ENCODE measurements around the gene MAN1A1. TPM values are rescaled to one million over a fixed set of nuclear protein-coding genes. Genes with fewer than 3 reads are reported as not detected.

The MAN1A1 gene
- total and polyA plus RNA-seq, 7 donors: 10.2 to 143 (median 81.9) TPM

- Histone ChIP-seq H3K27ac (no peak overlapping the region), H3K9me3 (no peaks in the 10 kb centered on the region), H3K4me3 (no peak overlapping the region), H3K27me3 (no peaks in the 10 kb centered on the region), H3K36me3 (peaks cover 0 to 15% (median 9%) of the 10 kb centered on the region in 4 donors), H3K4me1 (peaks cover 0 to 29% (median 5%) of the 10 kb centered on the region in 4 donors)
- no peak for DNase-seq
- intact Hi-C loops (cut with DNase I): no loop called here
- 83 to 87% methylated on average over 1 of the region's 1 CpG for WGBS, 2 donors
- TF ChIP-seq POLR2A (IDR thresholded peaks at IDR 0.05) (no peak), EP300 (IDR thresholded peaks at IDR 0.05) (no peak), POLR2AphosphoS5 (IDR thresholded peaks at IDR 0.05) (no peak), CTCF (IDR thresholded peaks at IDR 0.05) (no peak)
Measured at GRCh38 chr6:119307056-119307455, 42.5 kb downstream of the MAN1A1 start.

- TF ChIP-seq CTCF (IDR thresholded peaks at IDR 0.05) (no peak), EP300 (IDR thresholded peaks at IDR 0.05) (no peak), POLR2AphosphoS5 (IDR thresholded peaks at IDR 0.05) (no peak)
- Histone ChIP-seq H3K27me3 (no peaks in the 10 kb centered on the region), H3K4me1 (peaks cover 0 to 29% (median 5%) of the 10 kb centered on the region in 4 donors), H3K36me3 (peaks cover 0 to 18% (median 10%) of the 10 kb centered on the region in 4 donors), H3K9me3 (no peaks in the 10 kb centered on the region), H3K27ac (no peak overlapping the region), H3K4me3 (no peak overlapping the region)
- WGBS, 2 donors: 49 to 82% methylated on average over 4 of the region's 4 CpGs
- no peak for DNase-seq
- intact Hi-C loops (cut with DNase I): no loop called here
Measured at GRCh38 chr6:119306396-119306968, 43.1 kb downstream of the MAN1A1 start.

GRCh38 chr6:119303164-119303887 is 46.2 kb downstream of the MAN1A1 start:
- Histone ChIP-seq H3K4me1 (peaks cover 0 to 10% (median 4%) of the 10 kb centered on the region in 4 donors), H3K27me3 (no peaks in the 10 kb centered on the region), H3K9me3 (no peaks in the 10 kb centered on the region), H3K4me3 (no peak overlapping the region), H3K36me3 (peaks cover 0 to 37% (median 12%) of the 10 kb centered on the region in 4 donors), H3K27ac (no peak overlapping the region)
- intact Hi-C loops (cut with DNase I): no loop called here
- WGBS, 2 donors: 93 to 98% methylated on average over 3 of the region's 3 CpGs
- no peak for DNase-seq
- no peak for TF ChIP-seq CTCF (IDR thresholded peaks at IDR 0.05)
- TF ChIP-seq POLR2AphosphoS5 (IDR thresholded peaks at IDR 0.05): no peak
- no peak for TF ChIP-seq POLR2A (IDR thresholded peaks at IDR 0.05)
- TF ChIP-seq EP300 (IDR thresholded peaks at IDR 0.05): no peak

GRCh38 chr6:119301429-119301828 is 48.1 kb downstream of the MAN1A1 start:
- no peak for DNase-seq
- Histone ChIP-seq H3K36me3 (peaks cover 0 to 33% (median 10%) of the 10 kb centered on the region in 4 donors), H3K27ac (no peak overlapping the region), H3K27me3 (no peaks in the 10 kb centered on the region), H3K4me1 (peaks cover 0 to 15% (median 3%) of the 10 kb centered on the region in 4 donors), H3K4me3 (no peak overlapping the region), H3K9me3 (no peaks in the 10 kb centered on the region)
- TF ChIP-seq POLR2A (IDR thresholded peaks at IDR 0.05) (no peak), POLR2AphosphoS5 (IDR thresholded peaks at IDR 0.05) (no peak), CTCF (IDR thresholded peaks at IDR 0.05) (no peak), EP300 (IDR thresholded peaks at IDR 0.05) (no peak)
- intact Hi-C loops (cut with DNase I): no loop called here
- WGBS, 2 donors: 97 to 99% methylated on average over 1 of the region's 1 CpG

Data from sigmoid colon (tissue), 7 donors.